GM12878 (cell line): ENCODE measurements around the gene NLN. TPM values are rescaled to one million over a fixed set of nuclear protein-coding genes. Genes with fewer than 3 reads are reported as not detected.

ENCODE experiments used
- ATAC-seq: fragments of 200-7000 bp; cut with Tn5 transposase; 3 replicates; pipeline ENCODE4 v1.9.1; 2020; ENCODE audit warnings: mild to moderate bottlenecking, moderate library complexity
- BruUV-seq: library from RNA; stranded (reverse); fragments of 400-500 nt; replicated peaks from 2 replicates; lab custom pipeline; 2021; lab: Mats Ljungman, UMichigan
- CTCF ChIA-PET: fragments of 300-600 bp; sonication (Branson Sonifier 250); formaldehyde crosslinking; extraction: SDS; loops from one replicate; lab custom pipeline; 2021; ENCODE audit warnings: inconsistent platforms; lab: Yijun Ruan, JAX
- POLR2A ChIA-PET: fragments of 350-600 bp; formaldehyde crosslinking; extraction: SDS; loops from one replicate; lab custom pipeline; 2021; ENCODE audit warnings: inconsistent platforms; lab: Charles Lee
- RAD21 ChIA-PET: fragments of 300-600 bp; sonication (Branson Sonifier 250); formaldehyde crosslinking; loops from one replicate; lab custom pipeline; 2023; ENCODE audit warnings: antibody characterized with exemption; ENCODE audit not compliant: unreplicated experiment; lab: Charles Lee
- SMC1A ChIA-PET: fragments of 300-600 bp; sonication (Branson Sonifier 250); formaldehyde crosslinking; loops from one replicate; lab custom pipeline; 2023; ENCODE audit not compliant: unreplicated experiment, uncharacterized antibody; lab: Charles Lee
- DNase-seq: peaks from one replicate; pipeline ENCODE4 v3.0.0-alpha.2; 2011; ENCODE audit warnings: low read depth, low spot score
- FAIRE-seq: peaks from 3 replicates; lab custom pipeline; 2011; peaks lifted over from hg19 to GRCh38; lab: Jason Lieb, UNC
- H2AFZ ChIP-seq: 2 replicates; pipeline ENCODE4 v1.6.0; 2011; ENCODE audit warnings: low read depth, low read length, control low read depth; ENCODE audit not compliant: control insufficient read depth
- H3K27ac ChIP-seq: 2 replicates; pipeline ENCODE4 v1.5.1; 2011; ENCODE audit warnings: control low read depth; ENCODE audit not compliant: control insufficient read depth, insufficient read depth
- H3K27me3 ChIP-seq, 2 experiments: replicated peaks in 1 of 2; 2 replicates each; pipeline versions ENCODE4 v1.6.0 to v1.6.1; 2011; ENCODE audit warnings: low read length in 1 of 2; ENCODE audit not compliant: control insufficient read depth in 2 of 2, insufficient read depth in 2 of 2
- H3K36me3 ChIP-seq, 2 experiments: 2 replicates each; pipeline ENCODE4 v1.5.1; 2011; ENCODE audit warnings: low read length in 1 of 2; ENCODE audit not compliant: control insufficient read depth in 2 of 2, insufficient read depth in 2 of 2
- H3K4me1 ChIP-seq: 2 replicates; pipeline ENCODE4 v1.6.1; 2011; ENCODE audit warnings: mild to moderate bottlenecking, low read length, moderate library complexity, mixed read lengths; ENCODE audit not compliant: control insufficient read depth, insufficient read depth
- H3K4me2 ChIP-seq: 2 replicates; pipeline ENCODE4 v1.6.0; 2011; ENCODE audit warnings: control low read depth; ENCODE audit not compliant: control insufficient read depth, insufficient read depth
- H3K4me3 ChIP-seq: fragments of 200-600 bp; sonication (generic); 2 replicates; pipeline ENCODE4 v1.5.1; 2016
- H3K79me2 ChIP-seq: 2 replicates; pipeline ENCODE4 v1.6.0; 2011; ENCODE audit warnings: low read length; ENCODE audit not compliant: control insufficient read depth, insufficient read depth
- H3K9ac ChIP-seq: 2 replicates; pipeline ENCODE4 v1.8.0; 2011; ENCODE audit warnings: low read length, control low read depth, mixed read lengths; ENCODE audit not compliant: control insufficient read depth, insufficient read depth
- H3K9me3 ChIP-seq: replicated peaks from 3 replicates; pipeline ENCODE4 v1.5.1; 2011; ENCODE audit warnings: mild to moderate bottlenecking, low read length; ENCODE audit not compliant: control insufficient read depth, insufficient read depth
- H4K20me1 ChIP-seq: 2 replicates; pipeline ENCODE4 v1.6.0; 2011; ENCODE audit not compliant: control insufficient read depth, insufficient read depth
- CREB1 ChIP-seq: IDR thresholded peaks from 2 replicates; pipeline ENCODE4 v1.6.1; 2012; ENCODE audit warnings: low read depth, mild to moderate bottlenecking, inconsistent platforms
- E2F8 ChIP-seq: fragments of 450-650 bp; IDR thresholded peaks from 2 replicates; pipeline ENCODE4 v1.6.1; 2018; ENCODE audit warnings: mild to moderate bottlenecking, low read depth, moderate library complexity; ENCODE audit not compliant: partially characterized antibody
- FOXK2 ChIP-seq: fragments of 450-650 bp; IDR thresholded peaks from 2 replicates; pipeline ENCODE4 v1.6.1; 2017; ENCODE audit warnings: mild to moderate bottlenecking, moderate library complexity
- KAT2A ChIP-seq: conservative IDR thresholded peaks from 2 replicates; pipeline ENCODE4 v1.6.1; 2011; ENCODE audit warnings: low read depth, low read length; ENCODE audit not compliant: control insufficient read depth
- NFXL1 ChIP-seq: fragments of 450-650 bp; IDR thresholded peaks from 2 replicates; pipeline ENCODE4 v1.6.1; 2017; ENCODE audit warnings: antibody characterized with exemption, mild to moderate bottlenecking, borderline replicate concordance
- NR2C1 ChIP-seq: fragments of 450-650 bp; IDR thresholded peaks from 2 replicates; pipeline ENCODE4 v1.6.1; 2017; ENCODE audit warnings: antibody characterized with exemption, mild to moderate bottlenecking, moderate library complexity
- NR2F1 ChIP-seq: fragments of 450-650 bp; conservative IDR thresholded peaks from 2 replicates; pipeline ENCODE4 v1.6.1; 2017; ENCODE audit warnings: mild to moderate bottlenecking
- RCOR1 ChIP-seq: conservative IDR thresholded peaks from 2 replicates; pipeline ENCODE4 v1.6.1; 2012; ENCODE audit warnings: low read depth, low read length, improper control_type of control experiment
- REST ChIP-seq: IDR thresholded peaks from 2 replicates; pipeline ENCODE4 v1.6.1; 2012; ENCODE audit warnings: mild to moderate bottlenecking, low read depth, low read length
- SMAD1 ChIP-seq: fragments of 450-650 bp; IDR thresholded peaks from 2 replicates; pipeline ENCODE4 v1.6.1; 2018; ENCODE audit warnings: mild to moderate bottlenecking, low read depth; ENCODE audit not compliant: partially characterized antibody
- ZBTB40 ChIP-seq: fragments of 450-650 bp; IDR thresholded peaks from 2 replicates; pipeline ENCODE4 v1.6.1; 2016; ENCODE audit warnings: mild to moderate bottlenecking, moderate library complexity, borderline replicate concordance
- in situ Hi-C: fragments of 300-500 bp; cut with MboI; formaldehyde crosslinking; loops from 9 replicates; pipeline ENCODE4 v1.14.3; 2018; ENCODE audit warnings: mixed read lengths
- intact Hi-C: fragments of 100-400 bp; cut with micrococcal nuclease; formaldehyde crosslinking; loops from one replicate; pipeline ENCODE4 v1.14.2; 2022; ENCODE audit not compliant: unreplicated experiment
- polyA plus RNA-seq, 11 experiments: library from polyadenylated mRNA; depleted of rRNA in 4 of 11; unstranded in 6 of 11; stranded (reverse) in 5 of 11; fragments of >200 nt; fragmentation: Nextera tagmentation in 4 of 11; fragmentation: Illumina TruSeq in 1 of 11; extraction: Ambion mirVana in 4 of 11; extraction: Trizol in 1 of 11; gene quantifications; 1 replicate in 1 of 11; 2 replicates in 10 of 11; pipeline versions ENCODE4 v1.2.1 to v1.2.3, GENCODE V29; 2011 to 2016; ENCODE audit warnings: inconsistent platforms in 2 of 11, missing spikeins in 2 of 11, low read depth in 1 of 11
- total RNA-seq, 4 experiments: library from RNA; depleted of rRNA in 3 of 4; stranded (reverse); fragments of >200 nt in 3 of 4; fragmentation: Illumina TruSeq in 1 of 4; extraction: Trizol in 1 of 4; gene quantifications; 2 replicates each; pipeline versions ENCODE4 v1.2.1 to v1.2.3, GENCODE V29; 2013 to 2021

The NLN gene
- total and polyA plus RNA-seq, 10 of the 15 experiments (the other 5 are each of a cell fraction or from before 2014, with no cell fraction given) = 6.8 to 56.9 (median 33.3) TPM

GRCh38 chr5:65837139-65837538 is 115.1 kb downstream of the NLN start:
- H3K36me3 ChIP-seq = no peaks in the 10 kb centered on the region
- no peaks in the 10 kb centered on the region for H4K20me1 ChIP-seq
- no peak overlapping the region for H3K4me3 ChIP-seq
- ChIA-PET POLR2A (interaction anchor here (0.7 kb wide), 1 partner anchor 11 kb away, joined by 4 read pairs; no protein-coding TSS in a partner anchor), SMC1A (interaction anchor here (2.2 kb wide), 1 partner anchor 19 kb away, joined by 9 read pairs; no protein-coding TSS in a partner anchor), CTCF (interaction anchor here (0.6 to 0.7 kb wide), 2 partner anchors 48 to 89 kb away, joined by 3 to 4 read pairs; no protein-coding TSS in a partner anchor), RAD21 (no interaction called here)
- ATAC-seq = no peak
- H3K27ac ChIP-seq = no peak overlapping the region
- in situ Hi-C loops (no loop called here), intact Hi-C loops (no loop called here)
- H3K9me3 ChIP-seq = no peaks in the 10 kb centered on the region
- BruUV-seq = no TSS peak
- no peaks in the 10 kb centered on the region for H3K79me2 ChIP-seq
- no peaks in the 10 kb centered on the region for H3K27me3 ChIP-seq
- H3K4me2 ChIP-seq = no peak overlapping the region
- no peak overlapping the region for H3K9ac ChIP-seq
- no peak overlapping the region for H2AFZ ChIP-seq
- FAIRE-seq = no peak
- H3K4me1 ChIP-seq = no peaks in the 10 kb centered on the region
- DNase-seq = no peak
- no peak for TF ChIP-seq SMAD1
- TF ChIP-seq ZBTB40 = no peak
- no peak for TF ChIP-seq E2F8
- no peak for TF ChIP-seq NR2C1
- TF ChIP-seq CREB1 = no peak
- no peak for TF ChIP-seq NFXL1
- no peak for TF ChIP-seq FOXK2
- no peak for TF ChIP-seq RCOR1
- TF ChIP-seq NR2F1 = no peak
- TF ChIP-seq KAT2A = no peak
- TF ChIP-seq REST = no peak
